KBM-7 (cell line): ENCODE measurements around the gene BAG3.

Source experiments
- DNase-seq: peaks from one replicate; pipeline ENCODE4 v3.0.0-alpha.2; 2015
- in situ Hi-C: fragments of 300-500 bp; cut with MboI; formaldehyde crosslinking; loops from 2 replicates; pipeline ENCODE4 v1.14.3; 2020; ENCODE audit warnings: low sequenced_read_pairs, low pct_unique_long_range_greater_than_20kb, mixed read lengths

Gene BAG3

DNA sequence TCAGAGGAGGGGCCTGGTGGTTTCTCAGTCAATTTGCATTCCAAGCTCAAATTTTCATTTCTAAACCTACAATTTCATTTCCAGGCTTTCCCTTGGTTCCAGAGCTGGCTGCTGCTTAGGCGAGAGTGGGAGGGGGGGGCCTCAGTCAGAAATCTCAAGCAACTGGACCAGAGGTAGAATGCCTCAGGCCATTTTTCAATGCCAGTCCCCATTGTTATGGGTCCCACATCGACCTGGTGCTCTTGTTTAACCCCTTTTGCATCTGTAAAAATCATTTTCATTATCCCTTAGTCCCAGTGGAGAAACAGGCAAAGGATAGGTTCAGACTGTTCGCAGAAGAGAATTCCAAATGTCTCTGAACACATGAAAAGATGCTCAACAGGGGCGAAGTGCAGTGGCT, 13.5 kb upstream of the BAG3 start:
- DNase-seq, result no peak
- in situ Hi-C loops, result no loop called here

DNA sequence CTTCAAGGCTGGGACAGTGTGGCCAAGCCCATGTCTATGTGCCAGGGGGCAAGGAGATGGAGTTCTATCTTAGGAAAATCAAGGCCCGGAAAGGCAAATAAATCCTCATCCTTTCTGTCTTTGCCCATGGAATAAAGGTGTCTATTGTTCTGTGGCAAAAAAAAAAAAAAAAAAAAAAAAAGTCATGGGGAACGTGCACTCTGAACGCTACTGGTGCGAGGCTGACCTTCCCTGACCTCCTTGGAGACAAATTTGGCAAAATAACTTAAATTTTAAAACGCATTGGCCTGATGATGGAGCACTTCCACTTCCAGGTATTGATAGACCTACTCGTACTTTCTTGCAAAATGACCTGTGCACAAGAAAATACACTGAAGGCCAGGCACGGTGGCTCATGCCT, 12.2 kb upstream of the BAG3 start:
- in situ Hi-C loops, result no loop called here
- DNase-seq, result no peak

DNA sequence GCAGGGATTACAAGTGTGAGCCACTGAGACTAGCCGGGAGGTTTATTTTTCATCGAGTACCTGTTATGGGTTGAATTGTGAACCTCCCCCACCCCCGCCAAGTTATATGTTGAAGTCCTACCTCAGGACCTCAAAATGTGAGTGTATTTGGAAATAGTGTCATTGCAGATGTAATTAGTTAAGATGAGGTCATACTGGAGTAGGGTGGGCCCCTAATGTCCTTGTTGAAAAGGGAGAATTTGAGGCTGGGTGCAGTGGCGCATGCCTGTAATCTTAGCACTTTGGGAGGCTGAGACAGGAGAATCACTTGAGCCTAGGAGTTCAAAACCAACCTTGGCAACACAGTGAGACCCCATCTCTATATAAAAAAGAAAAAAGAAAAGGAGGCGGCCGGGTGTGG, 10.8 kb upstream of the BAG3 start:
- in situ Hi-C loops, result no loop called here
- DNase-seq, result no peak

DNA sequence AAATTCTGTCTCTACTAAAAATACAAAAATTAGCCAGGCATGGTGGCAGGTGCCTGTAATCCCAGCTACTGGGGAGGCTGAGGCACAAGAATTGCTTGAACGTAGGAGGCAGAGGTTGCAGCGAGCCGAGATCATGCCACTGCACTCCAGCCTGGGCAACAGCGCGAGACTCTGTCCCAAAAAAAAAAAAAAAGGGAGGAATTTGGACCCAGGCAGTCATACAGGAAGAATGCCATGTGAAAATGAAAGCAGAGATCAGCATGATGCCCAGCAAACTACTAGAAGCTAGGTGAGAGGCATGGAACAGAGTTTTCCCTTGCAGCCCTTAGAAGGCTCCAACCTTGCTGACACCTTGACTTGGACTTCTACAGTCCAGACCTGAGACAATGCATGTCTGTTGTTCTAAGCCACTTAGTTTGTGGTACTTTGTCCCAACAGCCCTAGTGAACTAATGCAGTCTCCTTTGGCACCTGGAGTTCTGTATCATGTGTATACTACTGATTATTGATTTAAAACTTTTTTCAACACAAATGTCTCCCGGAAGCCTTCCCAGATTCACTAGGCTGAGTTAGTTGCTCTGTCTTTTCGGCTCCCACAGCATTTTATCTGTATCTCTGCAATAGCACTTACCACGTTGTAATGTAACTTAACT, 10.2 kb upstream of the BAG3 start:
- in situ Hi-C loops, result no loop called here
- no peak for DNase-seq

DNA sequence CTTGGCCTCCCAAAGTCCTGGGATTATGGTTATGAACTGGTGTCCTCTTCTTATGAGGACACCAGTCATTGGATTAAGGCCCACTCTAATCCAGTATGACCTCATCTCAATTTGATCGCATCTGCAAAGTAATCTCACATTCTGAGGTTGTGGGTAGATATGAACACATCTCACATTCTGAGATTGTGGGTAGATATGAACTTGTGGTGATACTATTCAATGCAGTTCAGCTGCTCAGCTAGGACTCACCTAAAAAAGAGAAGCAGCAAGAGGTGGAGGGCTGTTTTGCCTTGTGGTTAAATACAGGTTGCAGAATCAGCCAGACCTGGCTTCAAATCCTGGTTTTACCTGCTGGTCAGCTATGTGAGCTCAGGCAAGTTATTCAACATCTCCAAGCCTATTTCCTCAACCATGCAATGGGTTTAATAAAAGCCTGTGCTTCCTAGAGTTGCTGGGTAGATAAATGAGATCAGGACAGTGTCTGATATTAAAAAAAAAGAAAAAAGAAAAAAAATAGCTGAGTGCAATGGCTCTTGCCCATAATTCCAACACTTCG, 8.5 kb upstream of the BAG3 start:
- DNase-seq, result no peak
- in situ Hi-C loops, result no loop called here

DNA sequence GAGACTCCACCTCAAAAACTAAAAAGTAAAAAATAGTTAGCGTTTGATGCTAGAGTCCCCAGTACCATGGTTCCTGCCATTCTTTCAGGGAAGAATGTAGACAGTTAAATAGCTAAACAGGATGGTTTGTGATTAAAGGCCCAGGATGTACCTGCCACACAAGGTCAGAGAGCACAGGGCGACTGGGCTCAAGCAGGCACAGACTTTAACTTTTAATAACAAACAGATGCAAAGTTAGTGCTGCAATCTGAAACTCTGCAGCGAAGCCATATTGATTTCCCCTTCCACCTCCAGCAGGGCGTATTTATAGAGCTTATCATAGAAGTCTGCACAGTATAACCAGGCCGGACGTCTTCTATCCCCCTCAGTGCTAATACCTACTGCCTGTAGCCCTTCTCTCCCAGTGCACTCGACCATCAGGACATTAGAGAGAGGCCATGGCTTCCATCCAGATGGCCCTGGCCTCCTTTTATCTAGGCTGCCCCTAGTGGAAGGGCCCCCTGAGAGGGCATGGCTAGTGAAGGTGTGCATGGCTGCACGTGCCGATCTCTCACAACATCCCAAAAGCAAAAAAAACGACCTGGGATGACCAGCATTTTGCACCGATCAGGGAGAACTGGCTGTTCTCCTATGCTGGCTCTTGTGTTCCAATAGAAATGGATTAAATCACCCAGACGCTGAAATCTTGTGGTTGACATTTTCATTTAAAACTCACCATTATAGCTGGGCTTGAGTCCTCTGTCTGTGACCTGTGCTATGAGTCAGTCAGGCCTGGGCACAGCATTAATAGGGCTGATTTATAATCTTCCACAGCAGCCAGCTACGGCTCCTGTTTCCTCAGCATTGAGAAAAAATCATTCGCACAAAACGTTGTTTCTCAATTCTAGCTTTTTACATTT, 7.6 kb upstream of the BAG3 start:
- in situ Hi-C loops, result no loop called here
- DNase-seq, result no peak

DNA sequence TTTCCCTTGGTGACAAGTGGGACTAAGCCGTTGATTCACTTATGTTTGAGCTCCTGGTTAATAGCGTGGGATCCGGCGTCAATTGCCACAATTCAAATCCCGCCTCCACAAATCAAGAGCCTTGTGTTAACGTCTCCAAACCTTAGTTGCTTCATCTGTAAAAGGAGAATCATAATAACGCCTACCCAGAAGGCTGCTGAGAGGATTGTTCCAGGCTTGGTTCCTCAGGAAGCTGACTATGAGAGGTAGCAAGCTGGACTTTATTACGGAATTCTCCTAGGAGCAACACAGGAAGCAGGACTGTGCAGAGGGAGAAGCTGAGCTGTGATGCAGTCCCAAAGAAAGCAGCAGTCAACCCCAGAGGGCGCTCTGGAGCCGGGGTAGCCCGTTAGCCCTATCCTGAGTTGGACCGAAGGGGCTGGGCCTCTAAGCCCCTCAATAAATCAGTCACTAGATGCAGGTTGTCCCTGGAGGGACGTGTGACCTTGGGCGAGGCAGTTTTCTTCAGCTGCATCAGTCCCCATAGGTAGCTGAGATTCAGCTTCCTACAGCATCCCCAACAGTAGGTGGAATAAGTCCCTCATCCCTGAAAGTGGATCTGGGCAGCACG, 6.9 kb upstream of the BAG3 start:
- DNase-seq, result no peak
- in situ Hi-C loops, result no loop called here

DNA sequence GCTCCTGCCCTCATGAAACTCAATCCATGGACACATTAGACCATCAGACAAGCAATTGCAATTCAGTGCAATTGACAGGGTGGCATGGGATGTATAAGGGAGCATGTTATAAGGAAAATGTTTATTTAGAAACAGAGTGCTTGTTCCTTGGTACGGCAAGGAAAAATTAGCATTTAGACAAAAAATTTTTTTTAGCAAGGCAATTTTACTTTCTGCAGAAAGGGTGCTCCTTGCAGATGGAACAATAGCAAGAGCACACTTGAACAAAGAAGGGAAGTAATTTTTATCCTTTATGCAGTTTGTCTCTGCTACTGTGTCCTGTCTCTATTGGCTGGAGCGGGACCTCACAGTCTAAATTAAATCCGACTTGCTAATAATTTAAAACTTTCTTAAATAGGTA, 6.2 kb upstream of the BAG3 start:
- peak; percentile 37 for DNase-seq
- in situ Hi-C loops, result no loop called here

DNA sequence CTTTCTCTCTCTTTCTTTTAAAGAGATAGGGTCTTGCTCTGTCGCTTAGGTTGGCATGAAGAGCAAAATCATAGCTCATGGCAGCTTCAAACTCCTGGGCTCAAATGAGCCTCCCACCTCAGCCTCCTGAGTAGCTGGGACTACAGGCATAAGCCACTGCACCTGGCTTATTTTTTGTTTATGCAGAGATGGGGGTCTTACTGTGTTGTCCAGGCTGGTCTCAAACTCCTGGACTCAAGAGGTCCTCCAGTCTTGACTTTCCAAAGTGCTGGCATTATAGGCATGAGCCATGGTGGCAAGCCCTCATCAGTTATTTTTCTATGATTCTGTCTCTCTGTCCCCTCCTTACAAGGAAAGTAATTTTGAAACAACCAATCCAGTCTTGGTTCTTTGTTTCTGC, 1.1 kb upstream of the BAG3 start:
- in situ Hi-C loops, result no loop called here
- no peak for DNase-seq

DNA sequence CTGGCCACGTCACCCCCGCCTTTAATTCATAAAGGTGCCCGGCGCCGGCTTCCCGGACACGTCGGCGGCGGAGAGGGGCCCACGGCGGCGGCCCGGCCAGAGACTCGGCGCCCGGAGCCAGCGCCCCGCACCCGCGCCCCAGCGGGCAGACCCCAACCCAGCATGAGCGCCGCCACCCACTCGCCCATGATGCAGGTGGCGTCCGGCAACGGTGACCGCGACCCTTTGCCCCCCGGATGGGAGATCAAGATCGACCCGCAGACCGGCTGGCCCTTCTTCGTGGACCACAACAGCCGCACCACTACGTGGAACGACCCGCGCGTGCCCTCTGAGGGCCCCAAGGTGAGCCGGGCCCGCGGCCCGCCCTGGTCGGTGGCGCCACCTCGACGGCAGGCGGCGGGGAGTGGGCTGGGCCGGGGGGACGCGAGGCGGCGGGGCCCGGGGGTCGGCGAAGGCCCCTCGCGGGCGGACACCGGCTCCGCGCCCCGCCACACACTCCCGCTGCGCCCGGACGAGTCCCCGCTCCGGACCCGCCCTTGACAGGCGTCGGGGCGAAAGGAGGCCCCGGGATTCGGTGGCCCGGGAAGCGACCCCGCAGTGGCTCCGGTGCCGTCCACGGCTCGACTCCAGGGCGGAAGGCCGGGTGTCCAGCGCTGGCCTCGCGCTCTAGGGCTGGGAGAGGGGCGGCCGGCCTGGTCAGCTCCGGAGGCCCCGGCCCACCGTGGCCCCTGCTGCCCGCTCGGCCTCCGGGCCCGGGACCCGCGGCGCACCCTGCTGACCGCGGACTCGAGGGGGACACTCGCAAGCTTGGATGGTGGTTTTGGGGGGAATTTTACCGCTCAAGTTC, 557 bp downstream of the BAG3 start:
- no peak for DNase-seq
- in situ Hi-C loops, result no loop called here

DNA sequence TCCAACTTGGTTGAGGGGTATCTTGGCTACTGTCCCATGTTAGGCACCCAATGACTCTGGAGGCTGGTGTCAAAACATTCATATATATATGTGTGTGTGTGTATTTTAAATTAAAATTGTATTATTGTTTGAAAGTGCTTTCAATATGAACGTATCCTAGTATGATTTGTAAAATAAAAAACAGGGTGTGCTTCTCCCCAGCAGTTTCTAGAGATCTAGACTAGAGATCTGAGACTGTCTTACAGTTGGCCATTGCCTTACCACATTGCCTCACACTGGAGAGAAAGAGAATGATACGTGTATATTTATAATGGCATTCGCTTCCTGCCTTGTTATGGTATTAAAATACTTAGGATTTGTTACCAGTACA, 1.2 kb downstream of the BAG3 start:
- in situ Hi-C loops, result no loop called here
- DNase-seq, result peak; percentile 60

DNA sequence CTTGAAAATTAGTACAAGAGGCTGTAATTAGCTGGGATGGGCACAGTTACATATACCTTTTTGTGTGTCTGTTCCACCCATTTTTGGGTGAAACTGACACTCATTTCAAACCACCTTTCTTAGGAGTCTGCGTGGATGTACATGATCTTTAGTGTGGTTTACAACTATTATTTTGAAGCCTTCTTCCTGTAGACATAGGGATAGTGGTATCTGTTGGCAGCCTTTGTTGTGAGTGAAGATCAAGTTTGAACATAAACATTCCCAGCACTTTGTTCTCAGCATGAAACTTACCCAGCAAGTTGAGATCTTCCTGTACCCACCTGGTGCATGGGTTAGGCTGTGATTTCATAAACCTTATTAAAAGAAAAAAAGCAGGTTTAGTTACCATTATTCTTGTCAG, 2.0 kb downstream of the BAG3 start:
- DNase-seq, result no peak
- in situ Hi-C loops, result no loop called here

DNA sequence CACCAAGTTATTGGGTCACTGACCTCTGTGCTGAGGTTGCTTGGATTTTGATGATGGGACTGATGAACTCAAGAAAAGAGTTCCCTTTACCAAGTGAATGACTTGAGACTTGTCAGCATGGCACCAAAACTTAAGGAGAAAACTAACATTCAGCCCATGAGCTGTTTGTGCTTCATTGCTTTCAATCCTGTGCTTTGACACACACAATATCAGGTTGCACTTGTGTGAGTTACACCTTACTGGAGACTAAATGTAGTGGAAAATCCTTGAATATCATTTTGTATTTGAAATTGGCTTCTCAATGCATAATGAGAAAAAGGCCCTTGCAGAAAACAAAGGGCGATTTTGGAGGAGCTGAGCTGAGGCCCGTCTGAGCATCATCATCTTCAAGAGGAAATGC, 2.7 kb downstream of the BAG3 start:
- in situ Hi-C loops, result no loop called here
- no peak for DNase-seq

DNA sequence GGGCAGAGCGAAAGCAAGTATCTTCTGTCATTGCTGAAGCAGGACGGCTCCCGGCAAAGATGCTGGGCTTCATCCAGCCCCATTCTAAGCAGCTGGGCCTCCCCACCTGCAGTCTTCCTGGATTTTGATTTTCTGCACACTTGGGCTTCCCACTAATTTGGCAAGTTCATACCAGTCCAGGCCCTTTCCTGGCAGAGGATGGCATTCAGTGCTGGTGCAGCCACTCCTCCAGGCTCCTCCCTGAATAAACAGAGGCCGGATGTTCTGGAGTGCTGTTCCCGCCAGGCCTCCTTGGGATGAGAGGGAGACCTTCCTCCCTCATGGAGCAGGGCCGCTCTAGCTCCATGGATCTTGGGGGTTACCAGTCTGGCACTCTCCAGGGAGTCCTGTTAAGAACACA, 3.4 kb downstream of the BAG3 start:
- in situ Hi-C loops, result no loop called here
- no peak for DNase-seq

DNA sequence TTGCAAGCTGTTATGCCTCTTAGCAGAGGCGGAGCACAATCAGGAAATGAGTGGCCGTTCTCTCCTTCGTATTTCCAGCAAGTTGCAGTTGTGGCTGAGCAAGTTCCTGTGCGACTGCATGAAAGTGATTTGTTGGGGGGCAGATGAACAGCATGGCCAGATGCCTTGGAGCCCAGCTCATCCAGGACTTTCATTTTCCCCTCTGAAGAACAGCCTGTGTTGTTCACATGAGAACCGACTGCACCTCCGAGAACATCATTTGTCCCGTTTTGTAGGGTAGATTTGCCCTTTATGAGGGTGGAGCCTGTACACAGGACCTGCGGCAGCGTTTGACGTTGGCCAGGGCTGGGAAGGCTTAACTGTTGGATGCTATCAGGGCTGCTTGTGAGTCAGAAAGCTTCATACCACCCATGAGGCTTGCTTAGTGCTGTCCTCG, 4.4 kb downstream of the BAG3 start:
- no peak for DNase-seq
- in situ Hi-C loops, result no loop called here

DNA sequence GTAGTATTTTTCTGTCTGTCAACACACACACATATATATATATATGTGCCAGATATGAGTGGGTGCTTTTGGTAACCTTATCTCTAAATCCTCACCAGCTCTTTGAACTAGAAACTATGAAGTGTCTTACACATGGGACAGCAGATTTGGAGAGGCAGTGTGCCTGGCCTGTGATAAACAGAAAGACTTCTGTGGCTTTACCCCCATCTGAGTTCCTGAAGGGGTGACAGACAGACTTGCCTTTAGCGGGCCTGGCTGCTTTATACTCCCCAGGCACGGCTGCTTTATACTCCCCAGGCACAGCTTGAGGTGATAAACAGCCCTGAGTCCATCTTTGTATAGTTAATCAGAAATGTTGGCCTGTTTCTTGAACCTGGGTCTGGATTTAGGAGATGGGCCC, 5.6 kb downstream of the BAG3 start:
- no peak for DNase-seq
- in situ Hi-C loops, result no loop called here

DNA sequence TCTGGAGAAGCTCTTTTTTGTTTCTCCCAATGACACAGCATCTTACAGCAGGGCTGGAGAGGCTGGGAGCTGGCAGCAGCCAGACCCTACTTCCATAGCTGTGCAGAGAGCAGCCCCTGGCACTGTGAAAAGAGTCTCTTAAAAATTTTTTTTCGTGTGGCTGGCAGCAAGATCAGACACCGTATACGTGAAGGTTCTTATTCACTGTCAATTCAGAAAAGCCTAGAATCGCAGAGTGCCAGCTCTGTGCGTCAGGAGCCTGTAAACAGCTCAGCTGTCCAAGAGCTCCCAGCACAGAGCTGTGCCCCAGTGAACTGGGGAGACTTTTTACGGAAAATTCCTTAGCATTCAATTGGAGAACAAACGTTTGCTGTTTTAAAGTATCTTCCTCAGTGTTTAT, 6.5 kb downstream of the BAG3 start:
- DNase-seq, result no peak
- in situ Hi-C loops, result no loop called here

DNA sequence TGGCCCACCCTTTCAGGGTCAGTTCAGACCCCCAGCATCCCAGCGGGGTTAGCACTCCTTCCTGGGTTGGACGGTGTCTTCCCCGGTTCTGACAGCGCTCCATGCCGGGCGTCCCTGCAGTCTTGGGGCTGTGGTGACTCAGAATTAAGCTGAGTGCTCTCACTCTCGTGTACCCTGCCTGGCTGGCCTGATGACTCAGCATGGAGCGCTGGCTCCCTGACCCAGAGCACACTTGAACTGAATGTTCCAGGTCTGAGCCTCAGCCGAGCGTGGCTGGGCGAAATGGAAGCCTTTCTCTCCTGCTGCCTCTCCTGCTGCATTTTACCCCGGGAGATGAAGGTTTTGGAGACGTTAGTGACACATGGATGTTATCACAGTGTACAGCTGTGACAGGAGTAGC, 7.1 kb downstream of the BAG3 start:
- DNase-seq, result no peak
- in situ Hi-C loops, result no loop called here

DNA sequence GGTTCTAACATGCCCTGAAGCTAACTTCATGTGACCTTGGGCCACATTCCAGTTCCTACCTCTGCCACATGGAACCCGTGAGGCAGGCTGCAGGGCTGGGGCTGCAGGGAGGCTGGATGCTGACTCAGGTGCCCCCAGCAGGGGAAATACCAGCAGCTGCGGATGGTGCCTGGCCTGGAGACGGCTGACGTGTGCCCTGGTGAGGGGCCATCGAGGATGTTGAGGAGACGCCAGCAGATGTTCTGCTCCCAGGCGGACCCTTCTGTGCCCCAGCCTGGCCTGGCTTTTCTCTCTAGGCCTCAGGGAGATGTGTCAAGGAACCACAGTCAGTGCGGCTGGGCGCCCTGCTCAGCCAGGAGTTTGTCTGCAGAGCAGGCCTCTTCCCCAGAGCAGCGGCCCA, 8.8 kb downstream of the BAG3 start:
- DNase-seq, result no peak
- in situ Hi-C loops, result no loop called here
